ENCODE results near the gene ZSWIM1. TPM values are rescaled to one million over a fixed set of nuclear protein-coding genes. Genes with fewer than 3 reads are reported as not detected.

The ZSWIM1 gene
- total RNA-seq, 1 donor from 2014 or later = 9.0 TPM

DNA sequence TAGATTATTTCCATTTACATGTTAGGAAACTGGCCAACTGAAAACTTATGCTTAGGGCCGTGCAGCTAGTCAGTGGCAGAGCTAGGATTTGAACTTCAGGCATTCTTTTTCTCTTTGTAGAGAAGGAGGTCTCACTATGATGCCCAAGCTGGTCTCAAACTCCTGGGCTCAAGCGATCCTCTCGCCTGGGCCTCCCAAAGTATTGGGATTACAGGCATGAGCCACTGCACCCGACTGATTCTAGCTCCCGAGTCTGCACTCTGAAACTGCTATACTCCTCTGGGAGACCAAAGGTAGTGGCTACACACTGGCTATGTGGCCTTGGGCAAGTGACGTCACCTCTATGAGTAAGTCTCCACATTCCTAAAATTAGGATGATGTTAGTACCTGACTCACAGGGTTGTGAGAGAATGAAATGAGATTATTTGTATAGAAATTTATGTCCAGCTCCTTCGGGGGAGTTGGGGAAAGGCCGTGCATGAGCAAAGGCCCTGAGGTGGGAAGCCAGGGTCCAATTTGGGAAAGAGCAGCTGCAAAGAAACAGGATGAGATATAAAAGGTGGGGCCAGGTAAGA lies 24.6 kb downstream of the ZSWIM1 start:
- Histone ChIP-seq H3K27ac (ENCODE audit: low read depth, low read length) (peak overlapping the region; percentile 58), H3K9me3 (ENCODE audit: insufficient read depth, low read depth, low read length) (no peaks in the 10 kb centered on the region), H3K9ac (ENCODE audit: low read length) (peak overlapping the region; percentile 34), H2AFZ (ENCODE audit: low read depth, low read length) (no peak overlapping the region), H4K20me1 (ENCODE audit: insufficient read depth, low read length) (peaks cover 3% of the 10 kb centered on the region), H3K36me3 (ENCODE audit: insufficient read depth, low read length) (peaks cover 2% of the 10 kb centered on the region), H3K79me2 (ENCODE audit: insufficient read depth, low read length) (peaks cover 2% of the 10 kb centered on the region), H3K4me2 (ENCODE audit: low read length) (peak overlapping the region; percentile 26), H3K4me1 (ENCODE audit: insufficient read depth, low read length) (peaks cover 13% of the 10 kb centered on the region), H3K27me3 (ENCODE audit: insufficient read depth, low read length) (no peaks in the 10 kb centered on the region), H3K4me3 (ENCODE audit: insufficient read depth, low read depth, low read length) (no peak overlapping the region)
- TF ChIP-seq EZH2 (IDR thresholded peaks at IDR 0.05; ENCODE audit: insufficient read depth, low read length) = no peak
- TF ChIP-seq, protein P1, sequence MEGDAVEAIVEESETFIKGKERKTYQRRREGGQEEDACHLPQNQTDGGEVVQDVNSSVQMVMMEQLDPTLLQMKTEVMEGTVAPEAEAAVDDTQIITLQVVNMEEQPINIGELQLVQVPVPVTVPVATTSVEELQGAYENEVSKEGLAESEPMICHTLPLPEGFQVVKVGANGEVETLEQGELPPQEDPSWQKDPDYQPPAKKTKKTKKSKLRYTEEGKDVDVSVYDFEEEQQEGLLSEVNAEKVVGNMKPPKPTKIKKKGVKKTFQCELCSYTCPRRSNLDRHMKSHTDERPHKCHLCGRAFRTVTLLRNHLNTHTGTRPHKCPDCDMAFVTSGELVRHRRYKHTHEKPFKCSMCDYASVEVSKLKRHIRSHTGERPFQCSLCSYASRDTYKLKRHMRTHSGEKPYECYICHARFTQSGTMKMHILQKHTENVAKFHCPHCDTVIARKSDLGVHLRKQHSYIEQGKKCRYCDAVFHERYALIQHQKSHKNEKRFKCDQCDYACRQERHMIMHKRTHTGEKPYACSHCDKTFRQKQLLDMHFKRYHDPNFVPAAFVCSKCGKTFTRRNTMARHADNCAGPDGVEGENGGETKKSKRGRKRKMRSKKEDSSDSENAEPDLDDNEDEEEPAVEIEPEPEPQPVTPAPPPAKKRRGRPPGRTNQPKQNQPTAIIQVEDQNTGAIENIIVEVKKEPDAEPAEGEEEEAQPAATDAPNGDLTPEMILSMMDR (IDR thresholded peaks at IDR 0.05; ENCODE audit: insufficient read depth, low read depth, low read length) = no peak
- DNase-seq (ENCODE audit: low read depth) = peak; percentile 84
- Mint-ChIP-seq H3K9me3 (ENCODE audit: unreplicated experiment) (peaks cover 10% of the 10 kb centered on the region), H3K36me3 (ENCODE audit: low read depth, unreplicated experiment) (peaks cover 35% of the 10 kb centered on the region), H3K4me3 (ENCODE audit: unreplicated experiment) (no peak overlapping the region), H3K27ac (ENCODE audit: unreplicated experiment) (no peak overlapping the region), H3K4me1 (ENCODE audit: low read depth, unreplicated experiment) (peaks cover 8% of the 10 kb centered on the region), H3K27me3 (ENCODE audit: low read depth, unreplicated experiment) (no peaks in the 10 kb centered on the region)
- no peak for FAIRE-seq

DNA sequence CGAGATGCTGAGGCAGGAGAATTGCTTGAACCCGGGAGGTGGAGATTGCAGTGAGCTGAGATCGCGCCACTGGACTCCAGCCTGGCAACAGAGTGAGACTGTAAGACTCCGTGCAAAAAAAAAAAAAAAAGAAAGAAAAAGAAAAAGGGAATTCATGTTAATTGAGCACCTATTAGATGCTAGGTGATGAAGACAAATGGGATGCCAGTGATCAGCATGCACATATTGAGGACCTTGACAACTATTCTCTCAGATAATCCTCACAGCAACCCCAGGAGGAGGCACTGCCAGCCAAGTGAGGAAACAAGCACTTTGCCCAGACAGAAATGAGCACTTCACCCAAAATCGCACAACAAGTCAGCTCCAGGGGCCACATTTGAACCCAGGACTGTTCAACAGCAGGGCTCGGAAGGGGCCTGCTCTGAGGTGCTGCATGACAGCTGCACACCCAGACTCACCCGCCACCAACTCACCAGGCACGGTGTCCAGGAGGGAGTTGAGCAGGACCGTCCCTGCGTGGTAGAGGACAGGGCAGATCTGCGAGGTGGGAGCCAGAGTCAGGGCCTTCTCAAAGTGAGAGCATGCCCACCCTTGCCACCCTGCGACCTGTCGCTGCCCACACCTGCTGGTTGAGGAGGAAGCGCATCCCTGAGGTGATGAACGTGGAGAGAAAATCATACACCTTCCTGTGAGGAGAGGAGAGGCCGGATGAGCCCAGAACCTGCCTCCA lies 26.4 kb downstream of the ZSWIM1 start:
- DNase-seq (ENCODE audit: low read depth) = no peak
- Histone ChIP-seq H3K4me3 (ENCODE audit: insufficient read depth, low read depth, low read length) (no peak overlapping the region), H3K9me3 (ENCODE audit: insufficient read depth, low read depth, low read length) (no peaks in the 10 kb centered on the region), H4K20me1 (ENCODE audit: insufficient read depth, low read length) (peaks cover 3% of the 10 kb centered on the region), H3K79me2 (ENCODE audit: insufficient read depth, low read length) (peaks cover 2% of the 10 kb centered on the region), H3K4me2 (ENCODE audit: low read length) (no peak overlapping the region), H2AFZ (ENCODE audit: low read depth, low read length) (no peak overlapping the region), H3K4me1 (ENCODE audit: insufficient read depth, low read length) (peaks cover 26% of the 10 kb centered on the region), H3K36me3 (ENCODE audit: insufficient read depth, low read length) (peaks cover 2% of the 10 kb centered on the region), H3K27me3 (ENCODE audit: insufficient read depth, low read length) (no peaks in the 10 kb centered on the region), H3K9ac (ENCODE audit: low read length) (no peak overlapping the region), H3K27ac (ENCODE audit: low read depth, low read length) (no peak overlapping the region)
- FAIRE-seq = no peak
- Mint-ChIP-seq H3K27me3 (ENCODE audit: low read depth, unreplicated experiment) (no peaks in the 10 kb centered on the region), H3K4me1 (ENCODE audit: low read depth, unreplicated experiment) (peaks cover 12% of the 10 kb centered on the region), H3K4me3 (ENCODE audit: unreplicated experiment) (no peak overlapping the region), H3K9me3 (ENCODE audit: unreplicated experiment) (peaks cover 10% of the 10 kb centered on the region), H3K27ac (ENCODE audit: unreplicated experiment) (no peak overlapping the region), H3K36me3 (ENCODE audit: low read depth, unreplicated experiment) (peaks cover 34% of the 10 kb centered on the region)
- TF ChIP-seq, protein P1 (IDR thresholded peaks at IDR 0.05; ENCODE audit: insufficient read depth, low read depth, low read length) = no peak
- TF ChIP-seq EZH2 (IDR thresholded peaks at IDR 0.05; ENCODE audit: insufficient read depth, low read length) = no peak

DNA sequence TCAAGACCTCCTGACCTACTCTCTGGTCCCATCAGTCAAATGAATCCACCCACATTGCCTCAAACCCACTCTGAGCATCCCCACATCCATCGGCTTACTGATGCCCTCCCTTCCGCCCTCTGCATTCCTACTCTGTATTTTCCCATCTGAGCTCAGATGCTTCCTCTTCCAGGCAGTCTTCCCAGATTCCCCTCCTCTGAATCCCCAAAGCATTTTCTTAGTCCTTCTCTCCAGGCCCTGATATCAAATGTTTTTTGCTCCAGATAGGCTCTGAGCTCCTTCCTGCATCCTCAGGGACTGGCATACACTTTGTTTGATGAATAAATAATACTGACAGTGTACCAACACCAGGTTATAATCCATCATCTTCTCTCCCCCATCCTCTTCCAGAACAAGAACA lies 27.1 kb downstream of the ZSWIM1 start:
- Mint-ChIP-seq H3K27me3 (ENCODE audit: low read depth, unreplicated experiment) (no peaks in the 10 kb centered on the region), H3K27ac (ENCODE audit: unreplicated experiment) (peak overlapping the region; percentile 66), H3K36me3 (ENCODE audit: low read depth, unreplicated experiment) (peaks cover 33% of the 10 kb centered on the region), H3K4me1 (ENCODE audit: low read depth, unreplicated experiment) (peaks cover 14% of the 10 kb centered on the region), H3K4me3 (ENCODE audit: unreplicated experiment) (peak overlapping the region; percentile 64), H3K9me3 (ENCODE audit: unreplicated experiment) (peaks cover 10% of the 10 kb centered on the region)
- Histone ChIP-seq H3K79me2 (ENCODE audit: insufficient read depth, low read length) (peaks cover 2% of the 10 kb centered on the region), H3K27me3 (ENCODE audit: insufficient read depth, low read length) (no peaks in the 10 kb centered on the region), H3K4me2 (ENCODE audit: low read length) (no peak overlapping the region), H3K36me3 (ENCODE audit: insufficient read depth, low read length) (peaks cover 2% of the 10 kb centered on the region), H3K9ac (ENCODE audit: low read length) (no peak overlapping the region), H3K9me3 (ENCODE audit: insufficient read depth, low read depth, low read length) (no peaks in the 10 kb centered on the region), H3K4me1 (ENCODE audit: insufficient read depth, low read length) (peaks cover 28% of the 10 kb centered on the region), H3K4me3 (ENCODE audit: insufficient read depth, low read depth, low read length) (no peak overlapping the region), H4K20me1 (ENCODE audit: insufficient read depth, low read length) (peaks cover 3% of the 10 kb centered on the region), H3K27ac (ENCODE audit: low read depth, low read length) (no peak overlapping the region), H2AFZ (ENCODE audit: low read depth, low read length) (no peak overlapping the region)
- TF ChIP-seq, protein P1 (IDR thresholded peaks at IDR 0.05; ENCODE audit: insufficient read depth, low read depth, low read length) = no peak
- TF ChIP-seq EZH2 (IDR thresholded peaks at IDR 0.05; ENCODE audit: insufficient read depth, low read length) = no peak
- FAIRE-seq (no peak), DNase-seq (ENCODE audit: low read depth) (no peak)
